HepG2 (cell line): Measurements from ENCODE around the gene NDUFB10. TPM values are rescaled to one million over a fixed set of nuclear protein-coding genes. Genes with fewer than 3 reads are reported as not detected.

Experiments
- ARNTL ChIP-seq: sonication (generic); formaldehyde crosslinking; IDR thresholded peaks from 2 replicates; pipeline ENCODE4 v1.4.0; 2020; ENCODE audit warnings: mild to moderate bottlenecking, missing genetic modification reagents
- JDP2 ChIP-seq: sonication (generic); formaldehyde crosslinking; IDR thresholded peaks from 2 replicates; pipeline ENCODE4 v1.8.1; 2022; ENCODE audit warnings: missing genetic modification reagents, borderline replicate concordance
- KDM6A ChIP-seq: IDR thresholded peaks from 2 replicates; pipeline ENCODE4 v1.6.1; 2016; ENCODE audit warnings: low read depth
- RAD21 ChIP-seq: fragments of 450-650 bp; formaldehyde crosslinking; IDR thresholded peaks from 2 replicates; pipeline ENCODE4 v1.5.0; 2020; ENCODE audit warnings: mild to moderate bottlenecking
- XRCC5 ChIP-seq: fragments of 200-400 bp; formaldehyde crosslinking; optimal IDR thresholded peaks from 2 replicates; pipeline ENCODE3; 2017; ENCODE audit warnings: mild to moderate bottlenecking, low read length
- YEATS2 ChIP-seq: sonication (generic); formaldehyde crosslinking; IDR thresholded peaks from 2 replicates; pipeline ENCODE4 v1.4.0; 2020; ENCODE audit warnings: missing genetic modification reagents, borderline replicate concordance
- ZNF160 ChIP-seq: sonication (generic); formaldehyde crosslinking; IDR thresholded peaks from 2 replicates; pipeline ENCODE4 v1.8.0; 2022; ENCODE audit warnings: mild to moderate bottlenecking, inconsistent platforms, missing genetic modification reagents
- polyA plus RNA-seq, 8 experiments: library from polyadenylated mRNA; depleted of rRNA in 3 of 8; stranded (reverse) in 7 of 8; unstranded in 1 of 8; fragments of >200 nt; fragmentation: Illumina TruSeq in 4 of 8; extraction: Trizol in 4 of 8; gene quantifications; 2 replicates each; pipeline versions ENCODE4 v1.2.1 to v1.2.3, GENCODE V29; 2011 to 2016; ENCODE audit warnings: low read depth in 4 of 8, missing spikeins in 1 of 8, mixed read lengths in 1 of 8; ENCODE audit not compliant: insufficient read depth in 1 of 8
- total RNA-seq, 5 experiments: library from RNA; depleted of rRNA; stranded (reverse); fragments of >200 nt; fragmentation: Illumina TruSeq; extraction: Trizol; gene quantifications; 2 replicates each; pipeline ENCODE4 v1.2.3, GENCODE V29; 2016; ENCODE audit warnings: low read depth in 1 of 5
- TF ChIP-seq, protein P1 (sequence below): fragments of 450-650 bp; IDR thresholded peaks from 2 replicates; pipeline ENCODE4 v1.6.1; 2017; ENCODE audit warnings: mild to moderate bottlenecking
- TF ChIP-seq, protein P2 (sequence below): sonication (generic); formaldehyde crosslinking; IDR thresholded peaks from 2 replicates; pipeline ENCODE4 v1.8.1; 2023; ENCODE audit warnings: mild to moderate bottlenecking, missing genetic modification reagents
- TF ChIP-seq, protein P3 (sequence below): sonication (generic); formaldehyde crosslinking; IDR thresholded peaks from 2 replicates; pipeline ENCODE4 v1.4.0; 2020; ENCODE audit warnings: missing genetic modification reagents
- TF ChIP-seq, protein P4 (sequence below): sonication (generic); formaldehyde crosslinking; IDR thresholded peaks from 2 replicates; pipeline ENCODE4 v1.4.0; 2020; ENCODE audit warnings: missing genetic modification reagents, mild to moderate bottlenecking, borderline replicate concordance

The NDUFB10 gene
- total and polyA plus RNA-seq, 2 of the 13 experiments (the other 11 are each of a cell fraction or from before 2014, with no cell fraction given): 68.6 to 157 TPM

DNA sequence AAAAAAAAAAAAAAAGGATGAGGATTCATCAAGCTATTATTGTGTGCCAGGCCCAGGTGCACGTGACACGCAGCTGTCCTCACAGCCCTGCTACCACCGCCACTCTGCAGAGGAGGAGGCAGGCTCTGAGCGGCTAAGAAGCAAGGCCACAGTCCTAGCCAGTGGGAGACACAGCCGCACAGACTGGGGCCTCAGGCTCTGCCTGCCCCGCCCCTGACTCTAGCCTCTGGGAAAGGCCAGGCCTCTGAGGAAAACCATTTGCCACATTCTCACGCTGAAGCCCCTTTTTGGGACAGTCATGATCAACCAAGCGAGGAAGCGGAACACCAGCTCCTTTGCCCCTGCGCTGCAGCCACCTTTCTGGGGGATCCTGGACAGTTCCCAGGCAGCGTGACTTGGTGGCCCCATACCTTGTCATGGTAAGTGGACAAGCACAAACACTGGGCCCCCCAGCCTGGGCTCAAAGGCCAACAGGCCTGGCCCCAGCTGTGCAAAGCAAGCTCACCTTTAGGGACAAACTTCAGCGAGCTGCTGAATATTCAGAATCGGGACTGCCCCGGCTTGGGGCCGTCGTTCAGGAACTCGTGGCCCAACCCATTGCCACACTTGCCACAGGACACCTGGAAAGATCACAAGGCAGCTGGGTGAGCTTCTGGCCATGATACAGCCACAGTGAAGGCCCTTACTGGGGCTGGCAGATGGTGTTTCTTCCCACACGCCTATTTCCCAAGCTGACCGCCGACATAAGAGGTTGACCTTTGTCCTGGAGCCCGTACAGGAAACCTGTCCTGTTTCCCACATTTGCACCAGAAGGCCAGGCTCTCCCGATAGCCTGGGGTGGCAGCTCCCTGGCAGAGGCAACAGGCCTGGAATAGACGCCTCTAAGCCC, 18.8 kb upstream of the NDUFB10 start (continued):
- TF ChIP-seq, protein P1, sequence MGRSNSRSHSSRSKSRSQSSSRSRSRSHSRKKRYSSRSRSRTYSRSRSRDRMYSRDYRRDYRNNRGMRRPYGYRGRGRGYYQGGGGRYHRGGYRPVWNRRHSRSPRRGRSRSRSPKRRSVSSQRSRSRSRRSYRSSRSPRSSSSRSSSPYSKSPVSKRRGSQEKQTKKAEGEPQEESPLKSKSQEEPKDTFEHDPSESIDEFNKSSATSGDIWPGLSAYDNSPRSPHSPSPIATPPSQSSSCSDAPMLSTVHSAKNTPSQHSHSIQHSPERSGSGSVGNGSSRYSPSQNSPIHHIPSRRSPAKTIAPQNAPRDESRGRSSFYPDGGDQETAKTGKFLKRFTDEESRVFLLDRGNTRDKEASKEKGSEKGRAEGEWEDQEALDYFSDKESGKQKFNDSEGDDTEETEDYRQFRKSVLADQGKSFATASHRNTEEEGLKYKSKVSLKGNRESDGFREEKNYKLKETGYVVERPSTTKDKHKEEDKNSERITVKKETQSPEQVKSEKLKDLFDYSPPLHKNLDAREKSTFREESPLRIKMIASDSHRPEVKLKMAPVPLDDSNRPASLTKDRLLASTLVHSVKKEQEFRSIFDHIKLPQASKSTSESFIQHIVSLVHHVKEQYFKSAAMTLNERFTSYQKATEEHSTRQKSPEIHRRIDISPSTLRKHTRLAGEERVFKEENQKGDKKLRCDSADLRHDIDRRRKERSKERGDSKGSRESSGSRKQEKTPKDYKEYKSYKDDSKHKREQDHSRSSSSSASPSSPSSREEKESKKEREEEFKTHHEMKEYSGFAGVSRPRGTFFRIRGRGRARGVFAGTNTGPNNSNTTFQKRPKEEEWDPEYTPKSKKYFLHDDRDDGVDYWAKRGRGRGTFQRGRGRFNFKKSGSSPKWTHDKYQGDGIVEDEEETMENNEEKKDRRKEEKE: no peak
- TF ChIP-seq YEATS2 (CRISPR knock-in tag) (no peak; the same call in 1 of the 2 replicates), JDP2 (CRISPR knock-in tag) (no peak), RAD21 (CRISPR knock-in tag) (no peak), KDM6A (peak; percentile 97), XRCC5 (no peak), ARNTL (CRISPR knock-in tag) (peak; percentile 91), ZNF160 (CRISPR knock-in tag) (peak; percentile 14; the same call in 1 of the 2 replicates)
- TF ChIP-seq, protein P2, sequence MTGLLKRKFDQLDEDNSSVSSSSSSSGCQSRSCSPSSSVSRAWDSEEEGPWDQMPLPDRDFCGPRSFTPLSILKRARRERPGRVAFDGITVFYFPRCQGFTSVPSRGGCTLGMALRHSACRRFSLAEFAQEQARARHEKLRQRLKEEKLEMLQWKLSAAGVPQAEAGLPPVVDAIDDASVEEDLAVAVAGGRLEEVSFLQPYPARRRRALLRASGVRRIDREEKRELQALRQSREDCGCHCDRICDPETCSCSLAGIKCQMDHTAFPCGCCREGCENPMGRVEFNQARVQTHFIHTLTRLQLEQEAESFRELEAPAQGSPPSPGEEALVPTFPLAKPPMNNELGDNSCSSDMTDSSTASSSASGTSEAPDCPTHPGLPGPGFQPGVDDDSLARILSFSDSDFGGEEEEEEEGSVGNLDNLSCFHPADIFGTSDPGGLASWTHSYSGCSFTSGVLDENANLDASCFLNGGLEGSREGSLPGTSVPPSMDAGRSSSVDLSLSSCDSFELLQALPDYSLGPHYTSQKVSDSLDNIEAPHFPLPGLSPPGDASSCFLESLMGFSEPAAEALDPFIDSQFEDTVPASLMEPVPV (CRISPR knock-in tag): peak; percentile 74; the same call in 1 of the 2 replicates
- TF ChIP-seq, protein P3, sequence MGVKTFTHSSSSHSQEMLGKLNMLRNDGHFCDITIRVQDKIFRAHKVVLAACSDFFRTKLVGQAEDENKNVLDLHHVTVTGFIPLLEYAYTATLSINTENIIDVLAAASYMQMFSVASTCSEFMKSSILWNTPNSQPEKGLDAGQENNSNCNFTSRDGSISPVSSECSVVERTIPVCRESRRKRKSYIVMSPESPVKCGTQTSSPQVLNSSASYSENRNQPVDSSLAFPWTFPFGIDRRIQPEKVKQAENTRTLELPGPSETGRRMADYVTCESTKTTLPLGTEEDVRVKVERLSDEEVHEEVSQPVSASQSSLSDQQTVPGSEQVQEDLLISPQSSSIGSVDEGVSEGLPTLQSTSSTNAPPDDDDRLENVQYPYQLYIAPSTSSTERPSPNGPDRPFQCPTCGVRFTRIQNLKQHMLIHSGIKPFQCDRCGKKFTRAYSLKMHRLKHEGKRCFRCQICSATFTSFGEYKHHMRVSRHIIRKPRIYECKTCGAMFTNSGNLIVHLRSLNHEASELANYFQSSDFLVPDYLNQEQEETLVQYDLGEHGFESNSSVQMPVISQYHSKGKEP (CRISPR knock-in tag): peak; percentile 38; the same call in 1 of the 2 replicates
- TF ChIP-seq, protein P4, sequence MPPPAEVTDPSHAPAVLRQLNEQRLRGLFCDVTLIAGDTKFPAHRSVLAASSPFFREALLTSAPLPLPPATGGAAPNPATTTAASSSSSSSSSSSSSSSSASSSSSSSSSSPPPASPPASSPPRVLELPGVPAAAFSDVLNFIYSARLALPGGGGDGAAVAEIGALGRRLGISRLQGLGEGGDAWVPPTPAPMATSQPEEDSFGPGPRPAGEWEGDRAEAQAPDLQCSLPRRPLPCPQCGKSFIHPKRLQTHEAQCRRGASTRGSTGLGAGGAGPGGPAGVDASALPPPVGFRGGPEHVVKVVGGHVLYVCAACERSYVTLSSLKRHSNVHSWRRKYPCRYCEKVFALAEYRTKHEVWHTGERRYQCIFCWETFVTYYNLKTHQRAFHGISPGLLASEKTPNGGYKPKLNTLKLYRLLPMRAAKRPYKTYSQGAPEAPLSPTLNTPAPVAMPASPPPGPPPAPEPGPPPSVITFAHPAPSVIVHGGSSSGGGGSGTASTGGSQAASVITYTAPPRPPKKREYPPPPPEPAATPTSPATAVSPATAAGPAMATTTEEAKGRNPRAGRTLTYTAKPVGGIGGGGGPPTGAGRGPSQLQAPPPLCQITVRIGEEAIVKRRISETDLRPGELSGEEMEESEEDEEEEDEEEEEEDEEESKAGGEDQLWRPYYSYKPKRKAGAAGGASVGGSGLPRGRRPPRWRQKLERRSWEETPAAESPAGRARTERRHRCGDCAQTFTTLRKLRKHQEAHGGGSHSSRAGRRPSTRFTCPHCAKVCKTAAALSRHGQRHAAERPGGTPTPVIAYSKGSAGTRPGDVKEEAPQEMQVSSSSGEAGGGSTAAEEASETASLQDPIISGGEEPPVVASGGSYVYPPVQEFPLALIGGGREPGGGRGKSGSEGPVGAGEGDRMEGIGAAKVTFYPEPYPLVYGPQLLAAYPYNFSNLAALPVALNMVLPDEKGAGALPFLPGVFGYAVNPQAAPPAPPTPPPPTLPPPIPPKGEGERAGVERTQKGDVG (CRISPR knock-in tag): no peak; the same call in 1 of the 2 replicates
